Activated naive CD8-positive, alpha-beta T cell treated with anti-CD3 and anti-CD28 coated beads, Interleukin-2, amount 10 ng/mL, durations not matched to agents 7 days and 5 days (primary cell): Measurements from ENCODE around the gene BEND5. TPM values are rescaled to one million over a fixed set of nuclear protein-coding genes. Genes with fewer than 3 reads are reported as not detected.

ENCODE experiments used
- ATAC-seq: fragments of 150-1000 bp; cut with Tn5 transposase; one replicate; pipeline ENCODE4 v1.10.0; 2021; ENCODE audit warnings: low read depth, moderate library complexity
- POLR2A ChIA-PET: fragments of 350-600 bp; sonication (Branson Sonifier 250); formaldehyde crosslinking; loops from one replicate; lab custom pipeline; 2021; ENCODE audit warnings: antibody characterized with exemption; lab: Charles Lee
- DNase-seq: peaks from one replicate; pipeline ENCODE4 v3.0.0; 2021
- H3K27ac Mint-ChIP-seq: one replicate; pipeline ENCODE4 v1.8.0; 2022; ENCODE audit warnings: mild to moderate bottlenecking, mixed read lengths
- H3K27me3 Mint-ChIP-seq: one replicate; pipeline ENCODE4 v1.8.0; 2022; ENCODE audit warnings: mild to moderate bottlenecking, moderate library complexity, mixed read lengths
- H3K36me3 Mint-ChIP-seq: one replicate; pipeline ENCODE4 v1.8.0; 2021; ENCODE audit warnings: mild to moderate bottlenecking, mixed read lengths
- H3K4me1 Mint-ChIP-seq: one replicate; pipeline ENCODE4 v1.8.0; 2021; ENCODE audit warnings: mixed read lengths
- H3K4me3 Mint-ChIP-seq: one replicate; pipeline ENCODE4 v1.8.0; 2022; ENCODE audit warnings: mild to moderate bottlenecking, moderate library complexity, mixed read lengths
- H3K9me3 Mint-ChIP-seq: one replicate; pipeline ENCODE4 v1.8.0; 2021; ENCODE audit warnings: mixed read lengths
- total RNA-seq, 2 experiments: library from RNA; stranded (reverse); gene quantifications; one replicate each; pipeline ENCODE4 v1.2.3, GENCODE V29; 2021

BEND5 gene
- total RNA-seq, 2 experiments from 2014 or later: 12.0 to 12.4 TPM

- no peak overlapping the region for H3K27ac Mint-ChIP-seq
- H3K4me1 Mint-ChIP-seq: peaks cover 7% of the 10 kb centered on the region
- H3K27me3 Mint-ChIP-seq: peaks cover 2% of the 10 kb centered on the region
- POLR2A ChIA-PET: no interaction called here
- H3K9me3 Mint-ChIP-seq: no peaks in the 10 kb centered on the region
- no peaks in the 10 kb centered on the region for H3K36me3 Mint-ChIP-seq
- H3K4me3 Mint-ChIP-seq: no peak overlapping the region
- ATAC-seq (no peak), DNase-seq (no peak)
Measured at GRCh38 chr1:48785869-48786268, 9.2 kb upstream of the BEND5 start.

DNA sequence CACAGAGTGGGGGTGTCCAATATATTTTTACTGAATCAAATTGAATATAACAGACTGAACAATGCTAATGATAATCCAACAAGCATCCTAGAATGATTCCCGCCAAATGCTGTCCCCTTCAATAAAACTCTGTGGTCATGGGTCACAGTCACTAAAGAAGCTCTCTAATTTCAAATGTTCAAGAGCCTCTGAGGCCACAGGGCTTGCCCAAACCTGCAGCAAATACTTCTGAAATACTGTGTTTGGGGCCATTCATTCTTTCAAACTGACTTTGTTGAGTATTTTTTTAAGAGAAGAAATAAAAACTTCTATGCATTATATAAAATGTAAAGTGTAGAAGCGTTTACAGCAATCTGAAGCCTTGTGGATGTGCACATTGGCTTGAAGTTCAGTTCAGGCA, 7.6 kb upstream of the BEND5 start:
- POLR2A ChIA-PET: no interaction called here
- ATAC-seq (no peak), DNase-seq (no peak)
- peaks cover 2% of the 10 kb centered on the region for H3K27me3 Mint-ChIP-seq
- H3K27ac Mint-ChIP-seq: no peak overlapping the region
- no peak overlapping the region for H3K4me3 Mint-ChIP-seq
- no peaks in the 10 kb centered on the region for H3K36me3 Mint-ChIP-seq
- H3K4me1 Mint-ChIP-seq: no peaks in the 10 kb centered on the region
- no peaks in the 10 kb centered on the region for H3K9me3 Mint-ChIP-seq

GRCh38 chr1:48777219-48777895, 666 bp upstream of the BEND5 start:
- ATAC-seq (no peak), DNase-seq (peak; percentile 24)
- Mint-ChIP-seq H3K9me3 (no peaks in the 10 kb centered on the region), H3K27me3 (peaks cover 3% of the 10 kb centered on the region), H3K4me3 (peak overlapping the region; percentile 85), H3K4me1 (peaks cover 31% of the 10 kb centered on the region), H3K27ac (peak overlapping the region; percentile 77), H3K36me3 (peaks cover 9% of the 10 kb centered on the region)
- POLR2A ChIA-PET: no interaction called here

DNA sequence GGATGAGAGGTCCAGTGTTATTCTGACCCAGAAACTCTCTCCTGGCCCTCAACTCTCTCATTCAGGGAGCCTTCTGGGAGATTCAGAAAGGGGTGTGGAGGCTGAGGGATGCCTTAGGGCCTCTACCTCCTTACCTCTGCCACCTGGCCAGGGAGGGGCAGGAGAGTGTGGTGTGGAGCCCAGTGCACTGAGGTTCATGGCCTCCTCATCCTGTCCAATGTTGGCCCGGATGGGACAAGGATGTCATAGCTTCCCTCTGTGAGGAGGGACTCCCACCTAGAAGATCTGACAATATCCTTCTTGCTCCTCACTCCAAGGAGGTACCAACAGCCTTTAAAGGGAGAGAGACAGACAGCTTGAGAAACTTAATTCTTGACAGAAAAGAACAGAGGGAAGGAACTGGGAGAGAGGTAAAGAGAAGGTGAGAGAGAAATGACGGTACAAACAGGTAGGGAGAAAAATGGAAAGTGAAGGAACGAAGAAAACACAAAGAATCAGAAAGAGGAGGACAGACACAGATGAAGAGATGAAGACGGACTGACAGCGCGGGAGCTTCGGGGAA, 779 bp downstream of the BEND5 start:
- Mint-ChIP-seq H3K36me3 (peaks cover 18% of the 10 kb centered on the region), H3K27me3 (peaks cover 3% of the 10 kb centered on the region), H3K27ac (peak overlapping the region; percentile 72), H3K9me3 (no peaks in the 10 kb centered on the region), H3K4me3 (peak overlapping the region; percentile 90), H3K4me1 (peaks cover 31% of the 10 kb centered on the region)
- peak; percentile 12 for ATAC-seq
- peak; percentile 28 for DNase-seq
- POLR2A ChIA-PET: interaction anchor here (1.3 kb wide), 1 partner anchor 304 kb away, joined by 3 read pairs; the partner anchor contains the start of gene SPATA6

DNA sequence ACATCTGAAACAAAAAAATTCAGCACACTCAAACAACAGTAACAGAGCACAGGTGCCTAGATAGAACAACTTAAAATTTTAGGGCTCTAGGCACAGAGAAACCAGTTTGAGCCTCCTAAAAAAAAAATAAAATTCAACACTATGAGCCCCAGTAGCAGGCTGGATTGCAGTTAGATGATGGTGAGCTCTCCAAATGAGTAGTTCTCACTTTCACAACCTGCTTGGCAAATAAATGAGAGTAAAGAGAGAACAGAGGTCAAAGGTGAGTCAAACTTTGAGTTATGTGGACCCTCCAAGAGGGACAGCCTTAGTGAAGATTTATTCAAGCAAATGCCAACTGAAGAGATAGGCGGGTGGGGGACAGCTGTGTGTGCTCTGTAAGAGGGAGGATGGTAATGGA, 3.6 kb downstream of the BEND5 start:
- peaks cover 23% of the 10 kb centered on the region for H3K36me3 Mint-ChIP-seq
- no peak overlapping the region for H3K27ac Mint-ChIP-seq
- no peak overlapping the region for H3K4me3 Mint-ChIP-seq
- POLR2A ChIA-PET: no interaction called here
- no peaks in the 10 kb centered on the region for H3K27me3 Mint-ChIP-seq
- no peaks in the 10 kb centered on the region for H3K9me3 Mint-ChIP-seq
- no peak for ATAC-seq
- peaks cover 42% of the 10 kb centered on the region for H3K4me1 Mint-ChIP-seq
- no peak for DNase-seq

GRCh38 chr1:48772211-48772610, 4.5 kb downstream of the BEND5 start:
- peaks cover 29% of the 10 kb centered on the region for H3K36me3 Mint-ChIP-seq
- ATAC-seq (no peak), DNase-seq (no peak)
- H3K27me3 Mint-ChIP-seq: no peaks in the 10 kb centered on the region
- no peak overlapping the region for H3K27ac Mint-ChIP-seq
- peaks cover 42% of the 10 kb centered on the region for H3K4me1 Mint-ChIP-seq
- POLR2A ChIA-PET: no interaction called here
- no peaks in the 10 kb centered on the region for H3K9me3 Mint-ChIP-seq
- no peak overlapping the region for H3K4me3 Mint-ChIP-seq

DNA sequence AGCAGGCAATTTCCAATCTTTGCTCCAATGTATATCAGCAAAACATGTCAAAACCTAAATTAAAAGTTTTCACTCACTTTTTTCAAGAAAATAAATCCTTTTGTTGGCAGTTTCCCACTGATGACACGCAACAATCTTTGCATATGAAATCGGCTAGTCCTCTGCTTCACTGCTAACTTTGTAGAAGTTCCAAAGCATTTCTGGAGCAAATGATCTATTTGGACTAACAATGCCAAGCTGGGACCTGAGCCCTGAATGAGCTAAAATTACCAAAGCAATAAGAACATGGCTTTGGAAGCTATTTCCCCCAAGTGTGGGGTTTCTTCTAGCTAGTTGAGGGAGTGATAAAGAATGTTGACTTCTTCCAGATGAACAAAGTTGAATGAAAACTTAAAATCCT, 5.1 kb downstream of the BEND5 start:
- H3K4me3 Mint-ChIP-seq: no peak overlapping the region
- POLR2A ChIA-PET: no interaction called here
- DNase-seq (no peak), ATAC-seq (no peak)
- no peak overlapping the region for H3K27ac Mint-ChIP-seq
- H3K4me1 Mint-ChIP-seq: peaks cover 40% of the 10 kb centered on the region
- H3K27me3 Mint-ChIP-seq: no peaks in the 10 kb centered on the region
- H3K9me3 Mint-ChIP-seq: no peaks in the 10 kb centered on the region
- peaks cover 30% of the 10 kb centered on the region for H3K36me3 Mint-ChIP-seq

GRCh38 chr1:48767975-48768510, 8.6 kb downstream of the BEND5 start:
- Mint-ChIP-seq H3K27me3 (no peaks in the 10 kb centered on the region), H3K4me3 (no peak overlapping the region), H3K9me3 (no peaks in the 10 kb centered on the region), H3K4me1 (peaks cover 17% of the 10 kb centered on the region), H3K36me3 (peaks cover 42% of the 10 kb centered on the region), H3K27ac (no peak overlapping the region)
- no peak for DNase-seq
- POLR2A ChIA-PET: no interaction called here
- no peak for ATAC-seq

- Mint-ChIP-seq H3K27me3 (no peaks in the 10 kb centered on the region), H3K9me3 (no peaks in the 10 kb centered on the region), H3K4me3 (no peak overlapping the region), H3K36me3 (peaks cover 30% of the 10 kb centered on the region), H3K4me1 (peaks cover 15% of the 10 kb centered on the region), H3K27ac (no peak overlapping the region)
- ATAC-seq (no peak), DNase-seq (no peak)
- POLR2A ChIA-PET: no interaction called here
Measured at GRCh38 chr1:48765335-48765734, 11.4 kb downstream of the BEND5 start.

DNA sequence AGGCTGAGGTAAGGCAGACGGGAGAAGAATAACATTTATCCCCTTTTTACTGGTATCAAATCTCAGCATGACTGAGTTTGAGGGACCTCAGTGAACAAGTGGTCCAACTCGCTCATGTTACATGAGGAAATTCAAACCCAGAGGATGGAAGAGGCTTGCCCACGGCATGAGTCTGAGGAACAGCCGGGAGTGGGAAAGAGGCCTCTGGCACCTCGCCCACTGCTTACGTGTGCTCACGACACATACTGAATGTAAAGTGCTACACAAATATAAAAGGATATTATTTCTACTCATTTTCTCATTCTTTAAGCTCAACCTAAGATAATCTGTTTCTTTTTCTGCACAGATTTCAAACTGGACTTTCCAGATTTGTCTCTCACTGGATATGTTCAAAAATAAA, 14.7 kb downstream of the BEND5 start:
- Mint-ChIP-seq H3K4me1 (peaks cover 4% of the 10 kb centered on the region), H3K4me3 (no peak overlapping the region), H3K36me3 (peaks cover 39% of the 10 kb centered on the region), H3K27me3 (no peaks in the 10 kb centered on the region), H3K9me3 (no peaks in the 10 kb centered on the region), H3K27ac (no peak overlapping the region)
- POLR2A ChIA-PET: no interaction called here
- DNase-seq (no peak), ATAC-seq (no peak)

DNA sequence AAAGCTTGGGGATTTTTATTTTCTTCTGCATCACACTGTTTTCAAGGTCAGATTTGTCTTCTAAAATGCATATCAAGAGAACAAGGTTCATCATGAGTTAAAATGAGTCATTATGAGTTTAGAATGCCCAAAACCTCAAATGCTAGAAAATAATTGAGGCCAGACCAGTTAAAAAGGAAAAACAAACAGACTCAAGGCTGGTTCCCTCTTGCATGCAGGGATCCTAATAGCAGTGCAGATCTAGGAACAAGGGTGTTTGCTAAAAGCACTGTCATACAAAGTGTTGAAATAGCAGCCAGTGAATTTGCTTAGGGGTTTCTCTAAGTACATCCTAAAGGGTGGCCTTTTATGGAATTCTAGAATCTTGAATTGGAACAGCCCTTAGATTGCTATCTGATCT, 15.3 kb downstream of the BEND5 start:
- Mint-ChIP-seq H3K27me3 (no peaks in the 10 kb centered on the region), H3K36me3 (peaks cover 44% of the 10 kb centered on the region), H3K4me1 (peaks cover 5% of the 10 kb centered on the region), H3K4me3 (no peak overlapping the region), H3K27ac (no peak overlapping the region), H3K9me3 (no peaks in the 10 kb centered on the region)
- DNase-seq (no peak), ATAC-seq (no peak)
- POLR2A ChIA-PET: no interaction called here

DNA sequence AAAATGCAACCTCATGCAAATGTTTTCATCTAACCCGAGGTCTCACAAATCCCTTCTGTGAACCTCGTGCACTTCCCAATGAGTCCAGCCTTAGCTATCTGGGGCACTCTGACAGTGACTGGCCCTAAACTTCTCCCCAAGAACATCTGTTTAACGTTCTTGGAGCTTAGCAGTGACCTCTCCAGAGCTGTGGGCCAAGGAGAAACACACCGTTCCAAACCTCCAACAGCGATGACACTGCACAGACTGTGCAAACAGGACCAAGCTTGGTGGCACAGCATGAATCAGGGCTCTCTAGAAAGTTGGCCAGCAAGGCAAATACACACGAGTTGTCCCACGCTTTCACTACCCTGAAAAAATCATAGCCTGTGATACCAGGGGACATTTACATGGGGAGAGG, 15.8 kb downstream of the BEND5 start:
- Mint-ChIP-seq H3K27me3 (no peaks in the 10 kb centered on the region), H3K9me3 (no peaks in the 10 kb centered on the region), H3K36me3 (peaks cover 44% of the 10 kb centered on the region), H3K27ac (no peak overlapping the region), H3K4me3 (no peak overlapping the region), H3K4me1 (peaks cover 5% of the 10 kb centered on the region)
- POLR2A ChIA-PET: no interaction called here
- DNase-seq (no peak), ATAC-seq (no peak)

GRCh38 chr1:48758976-48759375, 17.7 kb downstream of the BEND5 start:
- H3K4me3 Mint-ChIP-seq: no peak overlapping the region
- POLR2A ChIA-PET: no interaction called here
- no peak overlapping the region for H3K27ac Mint-ChIP-seq

GRCh38 chr1:48757363-48757762, 19.3 kb downstream of the BEND5 start:
- peaks cover 5% of the 10 kb centered on the region for H3K4me1 Mint-ChIP-seq
- no peak overlapping the region for H3K4me3 Mint-ChIP-seq
- H3K27me3 Mint-ChIP-seq: no peaks in the 10 kb centered on the region
- DNase-seq (no peak), ATAC-seq (no peak)
- H3K9me3 Mint-ChIP-seq: no peaks in the 10 kb centered on the region
- H3K27ac Mint-ChIP-seq: no peak overlapping the region
- peaks cover 42% of the 10 kb centered on the region for H3K36me3 Mint-ChIP-seq
- POLR2A ChIA-PET: no interaction called here

More at GRCh38 chr1:48758976-48759375, 17.7 kb downstream of the BEND5 start:
- Mint-ChIP-seq H3K36me3 (peaks cover 45% of the 10 kb centered on the region), H3K4me1 (peaks cover 5% of the 10 kb centered on the region), H3K9me3 (no peaks in the 10 kb centered on the region), H3K27me3 (no peaks in the 10 kb centered on the region)
- ATAC-seq (no peak), DNase-seq (no peak)
